GM13977 (cell line): ENCODE measurements around the gene ILK.

Source experiments
- DNase-seq: peaks from one replicate; pipeline ENCODE4 v3.0.0; 2012; ENCODE audit warnings: low spot score
- in situ Hi-C: fragments of 300-500 bp; cut with MboI; formaldehyde crosslinking; loops from one replicate; pipeline ENCODE4 v1.12.0; 2022; ENCODE audit warnings: low sequenced_read_pairs, low pct_unique_long_range_greater_than_20kb, mixed read lengths, inconsistent platforms; ENCODE audit not compliant: unreplicated experiment
- TF ChIP-seq, protein P1 (sequence below): IDR thresholded peaks from 2 replicates; pipeline ENCODE4 v1.5.1; 2012; ENCODE audit warnings: mild to moderate bottlenecking, control low read depth; ENCODE audit not compliant: insufficient read depth; ENCODE audit errors: extremely low read depth, missing control alignments

Gene ILK

DNA sequence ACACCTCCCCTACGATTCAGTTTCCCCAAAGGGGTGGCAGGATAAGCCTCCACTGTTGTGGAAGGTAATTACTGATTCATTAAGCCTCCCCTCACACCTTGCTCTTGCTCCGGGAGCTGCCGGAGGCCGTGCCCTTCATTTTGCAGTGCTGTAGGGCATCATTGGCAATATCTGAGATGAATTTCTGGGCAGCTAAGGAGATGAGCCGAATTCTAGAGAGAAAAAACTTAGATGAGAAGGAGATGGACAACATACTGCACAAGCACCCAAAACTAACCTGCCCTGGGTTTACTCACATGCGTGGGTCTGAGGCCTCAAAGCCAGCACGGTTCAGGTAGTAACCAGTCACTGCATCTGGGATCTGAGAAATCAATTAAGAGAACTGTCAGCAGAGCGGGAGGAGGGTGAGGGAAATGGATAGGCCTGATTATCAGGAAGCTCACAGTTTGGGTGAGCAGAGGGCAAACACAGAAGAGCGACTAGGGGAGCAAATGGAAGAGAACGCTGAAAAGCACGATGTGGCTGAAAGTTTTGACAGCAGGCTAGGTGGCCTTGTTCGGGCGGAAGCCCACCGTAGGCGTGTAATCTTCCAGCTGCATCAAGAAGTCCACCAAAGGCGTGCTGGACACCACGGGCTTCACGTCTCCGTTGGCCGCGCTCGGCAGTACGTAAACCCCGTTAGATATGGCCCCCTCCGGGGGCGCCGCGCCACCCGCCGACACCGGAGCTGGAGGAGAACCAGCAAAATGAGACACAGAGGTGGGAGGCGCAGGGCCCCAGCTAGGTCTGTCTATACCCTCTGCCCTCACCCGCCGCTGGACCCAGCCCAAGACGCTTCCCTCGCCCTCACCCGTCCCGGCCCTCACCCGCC, 7.8 kb downstream of the ILK start:
- TF ChIP-seq, protein P1, sequence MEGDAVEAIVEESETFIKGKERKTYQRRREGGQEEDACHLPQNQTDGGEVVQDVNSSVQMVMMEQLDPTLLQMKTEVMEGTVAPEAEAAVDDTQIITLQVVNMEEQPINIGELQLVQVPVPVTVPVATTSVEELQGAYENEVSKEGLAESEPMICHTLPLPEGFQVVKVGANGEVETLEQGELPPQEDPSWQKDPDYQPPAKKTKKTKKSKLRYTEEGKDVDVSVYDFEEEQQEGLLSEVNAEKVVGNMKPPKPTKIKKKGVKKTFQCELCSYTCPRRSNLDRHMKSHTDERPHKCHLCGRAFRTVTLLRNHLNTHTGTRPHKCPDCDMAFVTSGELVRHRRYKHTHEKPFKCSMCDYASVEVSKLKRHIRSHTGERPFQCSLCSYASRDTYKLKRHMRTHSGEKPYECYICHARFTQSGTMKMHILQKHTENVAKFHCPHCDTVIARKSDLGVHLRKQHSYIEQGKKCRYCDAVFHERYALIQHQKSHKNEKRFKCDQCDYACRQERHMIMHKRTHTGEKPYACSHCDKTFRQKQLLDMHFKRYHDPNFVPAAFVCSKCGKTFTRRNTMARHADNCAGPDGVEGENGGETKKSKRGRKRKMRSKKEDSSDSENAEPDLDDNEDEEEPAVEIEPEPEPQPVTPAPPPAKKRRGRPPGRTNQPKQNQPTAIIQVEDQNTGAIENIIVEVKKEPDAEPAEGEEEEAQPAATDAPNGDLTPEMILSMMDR, result no peak
- DNase-seq, result peak; percentile 27
- in situ Hi-C loops, result no loop called here

DNA sequence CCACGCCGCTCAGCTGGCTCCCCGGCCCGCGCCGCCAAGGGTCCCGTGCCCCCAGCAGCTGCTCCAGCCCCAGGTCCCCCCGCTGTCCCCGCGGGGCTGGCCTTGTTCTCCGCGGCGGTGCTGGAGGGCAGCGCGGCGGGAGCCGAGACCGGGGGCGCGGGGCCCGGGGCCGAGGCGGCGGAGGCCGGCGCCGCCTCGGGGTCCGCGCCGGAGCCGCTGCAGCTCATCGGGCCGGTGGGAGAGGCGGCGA, 8.3 kb downstream of the ILK start:
- TF ChIP-seq, protein P1, result no peak
- in situ Hi-C loops, result no loop called here
- no peak for DNase-seq

DNA sequence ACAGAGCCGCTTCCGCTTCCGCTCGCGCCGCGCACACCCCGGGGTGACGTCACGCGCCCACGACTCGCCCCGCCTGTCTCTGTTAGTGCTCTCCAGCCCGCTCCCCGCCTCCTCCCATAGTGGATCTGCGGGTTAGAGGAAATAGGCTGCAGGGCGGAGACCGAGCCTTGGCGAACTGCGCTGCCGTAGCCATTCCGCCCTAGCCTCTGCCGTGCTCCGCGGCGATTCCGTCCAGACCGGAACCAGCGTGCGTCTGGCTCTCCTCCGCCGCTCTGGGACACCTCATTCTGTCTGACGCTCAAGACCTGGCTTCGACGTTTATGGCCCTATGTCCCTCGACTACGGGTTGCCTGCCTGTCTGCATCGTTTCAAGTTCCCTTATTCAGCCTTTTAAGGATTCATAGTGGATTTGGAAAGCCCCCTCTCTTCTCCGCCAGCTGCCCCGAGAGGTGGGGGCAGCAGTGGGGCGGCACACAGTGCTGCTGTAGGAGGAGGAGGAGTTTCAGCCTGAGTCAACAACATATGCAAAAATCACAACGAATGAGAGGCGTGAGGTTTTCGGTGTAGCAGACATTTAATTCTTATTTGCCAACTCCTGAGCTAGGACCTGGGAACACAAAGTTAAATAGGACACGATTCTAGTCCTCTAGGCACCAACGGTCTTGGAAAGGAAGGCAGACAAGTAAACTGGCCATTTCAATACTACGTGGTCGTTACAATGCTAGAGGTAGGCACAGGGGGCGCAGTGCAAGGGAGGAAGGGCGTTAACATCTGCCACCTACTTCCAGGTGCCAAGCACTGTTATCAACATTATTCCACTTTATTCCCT, 8.9 kb downstream of the ILK start, which contains the start of gene TAF10:
TSS of gene TAF10 (minus strand) at position 4 of the 829 bp plus-strand sequence. CDS start 27 bp downstream, outside the sequence.
- in situ Hi-C loops, result no loop called here
- DNase-seq, result peak; percentile 91
- TF ChIP-seq, protein P1, result peak; percentile 52

DNA sequence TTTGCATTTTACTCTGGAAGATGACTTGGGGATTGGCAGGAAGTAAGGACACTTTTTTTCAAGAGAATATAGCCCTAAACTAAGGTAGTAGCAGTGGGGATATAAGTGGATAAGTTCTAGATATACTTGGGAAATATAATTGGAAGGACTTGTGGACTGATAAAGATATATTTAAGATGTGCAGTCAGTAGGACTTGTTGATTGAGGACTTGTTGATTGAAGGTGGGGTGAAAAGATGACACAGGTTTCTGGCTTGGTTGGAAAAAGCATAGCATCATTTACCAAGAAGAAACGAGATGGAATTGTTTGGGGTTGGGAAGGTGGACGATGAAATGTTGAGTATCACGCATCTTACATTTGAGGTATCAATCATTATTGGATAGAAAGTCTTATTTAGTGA, 9.9 kb downstream of the ILK start:
- TF ChIP-seq, protein P1, result no peak
- no peak for DNase-seq
- in situ Hi-C loops, result no loop called here

DNA sequence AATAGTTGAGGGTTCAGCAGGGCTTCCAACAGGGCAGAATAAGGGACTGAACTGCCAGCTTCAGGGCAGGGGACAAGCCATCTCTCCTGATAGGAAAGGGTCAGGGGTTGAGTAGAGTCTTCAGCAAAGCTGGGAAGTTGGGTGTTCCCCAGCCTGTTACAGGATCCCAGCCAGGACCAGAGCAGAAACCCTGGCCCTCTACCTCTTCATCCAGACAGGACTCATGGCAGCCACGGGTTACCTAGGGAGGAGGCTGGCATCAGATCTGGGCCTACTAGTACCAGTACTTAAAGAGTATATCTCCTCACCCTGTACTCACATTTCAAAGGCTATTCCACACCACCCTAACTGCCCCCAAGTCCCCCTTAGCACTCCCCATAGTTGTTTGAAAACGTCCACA, 10.9 kb downstream of the ILK start:
- in situ Hi-C loops, result no loop called here
- no peak for DNase-seq
- TF ChIP-seq, protein P1, result no peak

DNA sequence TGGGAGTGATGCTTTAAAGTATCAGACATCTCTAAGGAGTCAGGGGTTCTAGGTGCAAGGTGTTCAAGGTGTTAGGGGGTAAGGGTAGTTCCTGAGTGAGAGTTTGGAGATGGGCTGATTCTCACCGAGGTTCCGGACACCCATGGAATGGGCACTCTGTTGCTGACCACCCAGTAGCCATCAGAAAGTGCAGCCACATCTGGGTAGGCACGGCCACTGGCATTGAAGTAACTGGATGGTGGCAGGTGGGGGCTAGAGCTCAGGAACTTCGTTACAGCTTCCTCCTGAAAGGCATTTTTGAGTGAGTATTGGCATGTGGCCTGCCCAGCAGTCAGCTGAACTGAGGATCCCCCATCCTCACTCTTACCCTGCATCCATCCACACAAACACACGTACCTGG, 11.5 kb downstream of the ILK start:
- DNase-seq, result no peak
- in situ Hi-C loops, result no loop called here
- TF ChIP-seq, protein P1, result no peak
